Subcutaneous adipose tissue (tissue), 4 donors: Measurements from ENCODE around the gene EFS. TPM values are rescaled to one million over a fixed set of nuclear protein-coding genes. Genes with fewer than 3 reads are reported as not detected.

Experiments
- total RNA-seq, 4 donors: library from RNA; depleted of rRNA; stranded (reverse); fragments of >200 nt; gene quantifications; one replicate each; pipeline ENCODE4 v1.1.0, GENCODE V29; 2016
- TF ChIP-seq, protein P1 (sequence below): fragments of 450-650 bp; IDR thresholded peaks from one replicate; pipeline ENCODE4 v1.5.1; 2016; ENCODE audit warnings: low read depth, mild to moderate bottlenecking, control low read depth, antibody characterized with exemption, moderate library complexity

EFS gene
- total RNA-seq, 4 donors from 2014 or later = 8.5 to 12.8 (median 9.8) TPM

DNA sequence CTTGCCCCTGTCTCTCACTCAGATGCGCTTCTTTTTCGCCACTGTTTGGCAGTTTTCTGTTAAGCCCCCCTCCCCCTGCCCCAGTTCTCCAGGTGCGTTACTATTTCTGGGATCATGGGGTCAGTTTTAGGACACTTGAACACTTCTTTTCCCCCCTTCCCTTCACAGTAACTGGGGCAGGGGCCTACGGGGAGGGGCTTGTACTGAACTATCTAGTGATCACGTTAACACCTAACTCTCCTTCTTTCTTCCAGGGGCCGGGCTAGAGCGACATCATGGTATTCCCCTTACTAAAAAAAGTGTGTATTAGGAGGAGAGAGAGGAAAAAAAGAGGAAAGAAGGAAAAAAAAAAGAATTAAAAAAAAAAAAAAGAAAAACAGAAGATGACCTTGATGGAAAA lies 40.0 kb downstream of the EFS start:
- TF ChIP-seq, protein P1, sequence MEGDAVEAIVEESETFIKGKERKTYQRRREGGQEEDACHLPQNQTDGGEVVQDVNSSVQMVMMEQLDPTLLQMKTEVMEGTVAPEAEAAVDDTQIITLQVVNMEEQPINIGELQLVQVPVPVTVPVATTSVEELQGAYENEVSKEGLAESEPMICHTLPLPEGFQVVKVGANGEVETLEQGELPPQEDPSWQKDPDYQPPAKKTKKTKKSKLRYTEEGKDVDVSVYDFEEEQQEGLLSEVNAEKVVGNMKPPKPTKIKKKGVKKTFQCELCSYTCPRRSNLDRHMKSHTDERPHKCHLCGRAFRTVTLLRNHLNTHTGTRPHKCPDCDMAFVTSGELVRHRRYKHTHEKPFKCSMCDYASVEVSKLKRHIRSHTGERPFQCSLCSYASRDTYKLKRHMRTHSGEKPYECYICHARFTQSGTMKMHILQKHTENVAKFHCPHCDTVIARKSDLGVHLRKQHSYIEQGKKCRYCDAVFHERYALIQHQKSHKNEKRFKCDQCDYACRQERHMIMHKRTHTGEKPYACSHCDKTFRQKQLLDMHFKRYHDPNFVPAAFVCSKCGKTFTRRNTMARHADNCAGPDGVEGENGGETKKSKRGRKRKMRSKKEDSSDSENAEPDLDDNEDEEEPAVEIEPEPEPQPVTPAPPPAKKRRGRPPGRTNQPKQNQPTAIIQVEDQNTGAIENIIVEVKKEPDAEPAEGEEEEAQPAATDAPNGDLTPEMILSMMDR = no peak

DNA sequence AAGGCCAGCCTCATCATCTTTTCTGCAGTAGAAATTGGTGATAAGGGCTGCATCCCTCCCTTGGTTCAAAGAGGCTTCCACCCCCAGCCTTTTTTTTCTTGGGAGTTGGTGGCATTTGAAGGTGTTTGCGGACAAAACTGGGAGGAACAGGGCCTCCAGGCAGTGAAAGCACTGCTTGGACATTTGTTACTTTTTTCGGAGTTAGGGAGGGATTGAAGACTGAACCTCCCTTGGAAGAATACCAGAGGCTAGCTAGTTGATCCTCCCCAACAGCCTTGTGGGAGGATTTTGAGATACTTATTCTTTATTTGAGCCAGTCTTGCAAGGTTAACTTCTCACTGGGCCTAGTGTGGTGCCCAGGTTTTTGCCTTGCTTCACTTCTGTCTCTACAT lies 40.5 kb downstream of the EFS start:
- TF ChIP-seq, protein P1 = no peak

DNA sequence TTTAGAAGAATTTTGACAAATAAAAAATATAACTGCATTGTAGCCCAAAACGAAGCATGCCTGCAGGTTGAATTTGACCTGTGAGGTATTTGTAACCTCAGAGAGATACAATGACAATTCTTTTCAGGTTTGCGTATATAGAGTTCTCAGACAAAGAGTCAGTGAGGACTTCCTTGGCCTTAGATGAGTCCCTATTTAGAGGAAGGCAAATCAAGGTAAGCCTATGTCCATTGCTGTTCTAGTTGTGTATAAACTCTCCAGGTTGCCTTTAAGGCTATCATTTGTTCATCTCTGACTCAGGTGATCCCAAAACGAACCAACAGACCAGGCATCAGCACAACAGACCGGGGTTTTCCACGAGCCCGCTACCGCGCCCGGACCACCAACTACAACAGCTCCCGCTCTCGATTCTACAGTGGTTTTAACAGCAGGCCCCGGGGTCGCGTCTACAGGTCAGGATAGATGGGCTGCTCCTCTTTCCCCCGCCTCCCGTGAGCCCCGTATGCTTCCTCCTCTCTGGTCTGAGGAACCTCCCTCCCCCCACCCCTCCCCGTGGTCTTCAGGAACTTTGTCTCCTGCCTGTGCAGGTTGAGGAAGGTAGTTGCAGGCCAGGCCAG lies 41.0 kb downstream of the EFS start:
- TF ChIP-seq, protein P1 = no peak

DNA sequence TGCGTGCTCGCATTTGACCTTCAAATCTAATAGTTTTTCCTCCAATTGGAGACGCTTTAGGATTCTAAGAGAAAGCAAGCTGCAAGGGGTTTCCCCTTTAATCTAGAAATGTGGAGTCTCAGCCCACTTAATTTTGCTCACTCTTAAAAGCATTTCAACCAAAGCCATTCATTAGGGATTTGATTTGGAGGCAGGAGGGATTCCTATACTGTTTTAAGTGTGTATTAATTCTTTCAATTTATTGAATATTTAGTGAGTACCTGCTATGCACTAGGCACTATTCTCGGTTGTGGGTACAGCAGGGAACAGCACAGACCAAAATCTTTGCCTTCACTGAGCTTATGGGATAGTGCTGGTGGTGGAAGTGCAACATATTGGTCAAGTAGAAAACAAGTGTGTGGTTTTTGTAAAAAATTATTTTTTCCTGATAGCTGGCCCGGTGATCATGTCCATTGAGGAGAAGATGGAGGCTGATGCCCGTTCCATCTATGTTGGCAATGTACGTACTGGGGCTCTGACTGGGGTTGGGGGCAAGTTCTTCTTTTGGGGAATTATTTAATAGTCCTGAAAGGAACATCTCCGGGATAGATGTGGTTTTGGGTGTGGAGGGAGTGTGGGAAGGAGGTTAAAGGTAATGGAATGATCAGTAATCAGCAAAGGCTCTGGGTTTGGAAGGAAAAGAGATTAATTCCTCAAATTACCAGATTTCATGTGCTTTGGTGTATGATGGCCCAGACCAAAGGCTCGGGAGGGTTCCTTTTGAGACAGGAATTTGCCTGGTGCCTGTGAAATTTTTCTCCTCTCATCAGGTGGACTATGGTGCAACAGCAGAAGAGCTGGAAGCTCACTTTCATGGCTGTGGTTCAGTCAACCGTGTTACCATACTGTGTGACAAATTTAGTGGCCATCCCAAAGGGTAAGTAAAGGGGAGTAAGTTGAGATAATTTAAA lies 42.1 kb downstream of the EFS start:
- TF ChIP-seq, protein P1 = no peak

DNA sequence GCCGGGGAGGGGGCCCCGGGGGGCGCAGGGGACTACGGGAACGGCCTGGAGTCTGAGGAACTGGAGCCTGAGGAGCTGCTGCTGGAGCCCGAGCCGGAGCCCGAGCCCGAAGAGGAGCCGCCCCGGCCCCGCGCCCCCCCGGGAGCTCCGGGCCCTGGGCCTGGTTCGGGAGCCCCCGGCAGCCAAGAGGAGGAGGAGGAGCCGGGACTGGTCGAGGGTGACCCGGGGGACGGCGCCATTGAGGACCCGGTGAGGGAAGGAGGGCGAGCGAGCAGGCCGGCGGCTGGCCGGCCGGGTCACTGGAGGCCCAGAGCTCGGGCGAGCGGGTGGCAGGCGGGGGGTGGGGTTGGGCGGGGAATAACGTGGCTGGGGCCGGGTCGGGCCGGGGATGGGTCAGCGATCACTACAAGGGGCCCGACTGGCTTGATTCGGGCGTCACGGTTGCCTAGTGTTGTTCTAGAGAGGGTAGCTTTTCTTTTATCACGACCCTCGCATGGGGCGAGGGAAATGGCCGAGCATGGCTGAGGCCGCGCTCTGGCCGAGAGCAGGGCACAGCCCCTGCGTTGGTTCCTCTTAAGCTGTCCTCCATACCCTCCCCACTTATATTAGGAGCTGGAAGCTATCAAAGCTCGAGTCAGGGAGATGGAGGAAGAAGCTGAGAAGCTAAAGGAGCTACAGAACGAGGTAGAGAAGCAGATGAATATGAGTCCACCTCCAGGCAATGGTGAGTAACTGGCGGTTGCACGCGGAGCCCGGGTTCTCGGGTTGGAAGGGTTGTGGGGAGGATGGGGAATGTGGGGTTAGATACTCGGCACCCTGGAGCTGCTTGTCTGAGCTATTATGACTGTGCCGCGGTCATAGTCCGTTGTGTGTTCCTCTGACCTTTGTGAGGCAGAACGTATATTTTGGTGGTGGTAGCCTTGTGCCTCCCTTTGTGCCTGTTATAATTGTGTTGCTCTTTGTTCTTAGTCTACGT lies 43.1 kb downstream of the EFS start:
- TF ChIP-seq, protein P1 = no peak

DNA sequence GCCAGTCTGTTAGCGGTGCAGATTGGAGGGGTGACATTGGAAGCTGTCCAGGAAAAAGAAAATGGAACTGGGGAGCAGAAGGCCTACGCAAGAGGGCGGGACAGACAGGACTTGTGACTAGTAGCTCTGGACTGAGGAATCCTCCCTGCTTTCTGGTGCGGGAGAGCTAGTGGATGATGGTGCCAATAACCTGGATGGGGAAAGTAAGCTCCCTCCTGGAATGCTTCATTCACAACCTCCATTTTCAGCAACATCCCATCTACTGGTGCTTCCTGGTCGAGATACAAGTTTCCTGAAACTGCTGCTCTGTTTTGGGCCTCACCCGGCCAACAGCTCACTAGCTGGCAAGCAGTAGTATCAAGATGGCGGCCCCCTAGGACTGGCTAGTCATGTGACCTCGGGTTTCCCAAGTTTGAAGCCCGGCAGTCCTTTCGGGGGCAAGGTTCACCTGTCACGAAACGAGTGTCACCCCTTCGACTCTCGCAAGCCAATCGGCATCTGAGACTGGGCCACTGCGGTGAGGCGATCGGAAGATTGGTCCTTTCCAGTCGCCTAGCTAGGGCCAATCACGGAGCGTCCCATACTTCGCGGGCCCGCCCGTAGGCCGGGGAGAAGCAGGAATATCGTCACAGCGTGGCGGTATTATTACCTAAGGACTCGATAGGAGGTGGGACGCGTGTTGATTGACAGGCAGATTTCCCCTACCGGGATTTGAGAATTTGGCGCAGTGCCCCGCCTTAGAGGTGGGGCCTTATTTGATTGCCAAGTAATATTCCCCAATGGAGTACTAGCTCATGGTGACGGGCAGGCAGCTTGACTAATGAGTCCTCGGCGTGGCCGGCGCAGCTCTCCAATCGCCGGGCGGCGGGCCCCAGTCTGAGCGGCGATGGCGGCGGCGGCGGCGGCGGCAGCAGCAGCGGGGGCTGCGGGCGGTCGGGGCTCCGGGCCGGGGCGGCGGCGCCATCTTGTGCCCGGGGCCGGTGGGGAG lies 44.1 kb downstream of the EFS start, which contains the start of gene PABPN1:
TSS of gene PABPN1 (plus strand) at position 874 of the 988 bp plus-strand sequence. CDS start at position 887, 13 bp downstream.
- TF ChIP-seq, protein P1 = no peak
